DMS53 treated with DMSO at 0.1 percent for 48 hours (cell line): ENCODE measurements around the gene DLG2.
"Not testable (repeated sequence)": the region's sequence is repeated elsewhere in the genome, so short reads cannot be mapped to it uniquely, and the experiment has no call there.

ENCODE experiments used
- DNase-seq: peaks from one replicate; lab custom pipeline; 2025; ENCODE audit not compliant: unreplicated experiment; lab: John Stamatoyannopoulos, UW

DLG2 gene

GRCh38 chr11:83778596-83778995 is 1848.5 kb downstream of the DLG2 start:
- no peak for DNase-seq

DNA sequence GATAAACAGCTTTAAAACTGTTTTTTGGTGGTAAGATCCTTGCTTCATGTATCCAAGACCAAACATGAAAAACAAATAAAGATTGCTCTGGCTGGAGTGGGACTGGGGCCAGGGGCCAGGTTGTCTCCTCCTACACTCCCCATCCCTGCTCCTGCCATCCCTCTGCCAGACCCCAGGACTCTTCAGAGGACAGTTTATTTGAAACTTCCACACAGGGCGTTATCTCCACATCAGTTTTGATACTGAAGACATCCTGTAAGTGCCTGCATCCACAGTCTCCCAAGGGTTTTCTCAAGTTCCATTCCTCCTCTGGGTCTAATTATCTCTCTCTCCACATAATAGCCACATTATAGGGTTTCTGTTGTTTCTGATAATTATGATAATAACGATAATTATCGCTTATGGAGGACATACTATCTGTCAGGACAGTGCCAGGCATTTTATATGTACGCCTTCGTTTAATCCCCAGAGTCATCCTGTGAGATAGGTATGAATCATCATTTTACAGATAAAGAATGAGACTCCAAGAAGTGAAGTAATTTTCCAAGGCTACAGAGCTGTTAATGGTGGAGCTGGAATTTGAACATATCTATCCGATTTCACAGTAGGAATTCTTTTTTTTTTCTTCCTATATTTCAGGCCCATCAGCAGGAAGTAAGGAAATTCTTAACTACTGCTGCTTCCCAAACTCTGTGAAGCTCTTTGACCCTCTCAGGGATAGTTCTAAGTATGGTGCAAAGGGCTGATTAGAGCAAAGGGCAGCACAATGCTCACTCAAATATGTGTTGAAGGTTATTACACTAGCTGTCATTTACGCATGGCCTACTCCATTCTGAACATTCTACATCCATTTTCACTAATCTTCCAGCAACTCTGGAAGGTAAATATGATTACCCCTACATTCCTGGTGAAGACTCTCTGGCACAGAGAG is 1852.9 kb downstream of the DLG2 start:
- no peak for DNase-seq

DNA sequence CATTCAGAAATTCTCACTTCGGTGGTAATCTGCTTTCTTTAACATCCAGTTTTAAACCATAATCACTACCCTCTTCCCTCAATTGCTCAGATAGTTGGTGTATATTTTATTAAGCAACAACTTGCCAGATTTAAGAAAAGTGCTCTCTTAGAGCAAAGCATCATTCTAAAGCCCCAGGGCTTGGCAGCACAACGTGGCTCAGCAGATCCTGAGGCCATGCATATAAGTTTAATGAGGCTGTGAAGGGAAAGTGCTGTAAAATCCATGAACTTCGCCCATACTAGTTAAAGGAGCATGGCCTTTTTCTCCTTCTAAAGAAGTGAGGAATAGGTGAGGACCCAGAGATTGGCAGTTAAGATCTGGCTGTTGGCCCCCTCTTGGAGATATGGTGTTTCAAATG is 1858.7 kb downstream of the DLG2 start:
- DNase-seq, result no peak

GRCh38 chr11:83766932-83767331 is 1860.2 kb downstream of the DLG2 start:
- no peak for DNase-seq

- DNase-seq, result no peak
Observed at GRCh38 chr11:83764643-83765042, 1862.5 kb downstream of the DLG2 start.

- DNase-seq, result no peak
Observed at GRCh38 chr11:83760932-83761331, 1866.2 kb downstream of the DLG2 start.

DNA sequence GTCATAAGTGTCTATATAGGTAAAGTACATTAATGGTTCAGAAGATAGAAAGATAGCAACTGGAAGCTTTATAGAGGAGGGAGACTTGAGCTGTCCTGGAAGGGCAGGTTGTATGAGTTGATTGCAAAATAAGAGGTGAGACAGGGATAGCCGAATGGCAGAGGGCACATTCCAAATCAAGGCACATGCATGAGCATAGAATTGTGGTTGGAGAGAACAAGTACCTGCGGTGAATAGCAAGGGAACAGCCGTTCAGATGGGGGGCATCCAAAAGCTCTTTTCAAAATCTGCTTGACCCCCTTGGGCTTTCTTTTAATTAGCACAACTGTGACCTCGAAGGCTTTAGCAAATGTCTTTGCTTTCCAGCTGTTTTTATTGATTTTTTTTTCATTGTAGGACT is 1868.0 kb downstream of the DLG2 start:
- DNase-seq, result no peak

GRCh38 chr11:83751041-83751440 is 1876.1 kb downstream of the DLG2 start:
- DNase-seq, result no peak

GRCh38 chr11:83746921-83747585 is 1880.1 kb downstream of the DLG2 start:
- DNase-seq, result no peak

- DNase-seq, result no peak
Observed at GRCh38 chr11:83744620-83745192, 1882.4 kb downstream of the DLG2 start.

DNA sequence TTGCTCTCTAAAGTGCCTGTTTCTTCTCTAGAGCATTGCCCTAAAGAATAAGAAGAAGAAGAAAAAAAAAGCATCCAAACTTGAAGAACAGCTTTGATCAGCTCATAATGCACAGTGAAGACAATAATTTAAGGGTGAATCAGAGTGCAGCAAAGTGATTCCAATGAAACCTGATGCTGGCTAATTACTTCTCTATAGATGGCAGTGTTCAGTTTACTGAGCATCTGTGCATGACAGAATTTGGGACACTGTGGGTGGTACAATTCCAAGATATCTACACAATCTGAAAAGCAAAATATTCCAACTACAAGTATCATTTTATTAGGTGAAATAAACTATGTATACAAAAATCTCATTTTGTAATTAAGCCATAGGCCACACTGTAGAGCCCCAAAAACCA is 1890.5 kb downstream of the DLG2 start:
- no peak for DNase-seq

GRCh38 chr11:83734120-83734519 is 1893.0 kb downstream of the DLG2 start:
- no peak for DNase-seq

- not testable (repeated sequence) for DNase-seq
Observed at GRCh38 chr11:83731288-83731687, 1895.9 kb downstream of the DLG2 start.

GRCh38 chr11:83728281-83728680 is 1898.9 kb downstream of the DLG2 start:
- DNase-seq, result no peak

DNA sequence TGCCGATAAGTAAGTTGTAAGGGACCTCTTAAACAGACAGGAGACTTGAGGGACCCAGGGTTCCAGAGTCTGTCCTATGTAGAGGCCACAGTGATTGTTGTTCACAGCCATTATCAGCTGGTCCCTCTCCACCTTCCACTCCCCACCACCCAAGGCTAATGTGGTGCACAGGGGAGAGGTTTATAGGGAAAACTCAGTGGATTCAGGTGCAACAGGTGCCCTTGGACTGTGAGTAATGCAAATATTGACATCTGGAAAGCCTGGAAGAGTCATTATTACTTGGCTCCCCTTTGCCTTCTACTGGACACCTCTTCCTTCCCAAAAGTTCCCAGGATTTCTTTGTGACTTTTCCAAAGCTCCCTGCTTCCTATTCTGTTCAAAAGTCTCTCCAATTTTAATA is 1899.9 kb downstream of the DLG2 start:
- peak; percentile 64 for DNase-seq

DNA sequence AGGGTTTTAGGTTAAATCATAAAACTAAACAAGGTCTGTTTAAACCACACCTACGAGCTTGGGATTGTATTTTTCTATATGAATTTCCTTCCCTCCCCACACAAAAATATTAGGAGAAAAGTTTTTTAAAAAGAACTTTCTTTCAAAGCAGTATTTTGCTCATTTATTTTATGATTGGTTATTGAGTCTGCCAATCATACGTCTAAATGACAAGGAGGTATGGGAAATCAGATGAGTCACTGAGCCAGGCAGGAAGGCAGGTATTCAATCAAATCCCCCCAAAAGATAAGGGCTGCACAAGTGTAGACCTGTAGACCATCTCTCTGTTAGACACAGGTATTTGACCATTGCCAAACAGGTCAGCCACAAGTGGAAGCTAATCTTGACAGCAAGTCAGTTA is 1900.8 kb downstream of the DLG2 start:
- no peak for DNase-seq

- no peak for DNase-seq
Observed at GRCh38 chr11:83725728-83726127, 1901.4 kb downstream of the DLG2 start.

- DNase-seq, result no peak
Observed at GRCh38 chr11:83725269-83725560, 1901.9 kb downstream of the DLG2 start.

GRCh38 chr11:83723999-83724398 is 1903.1 kb downstream of the DLG2 start:
- DNase-seq, result peak; percentile 73

GRCh38 chr11:83722392-83723119 is 1904.6 kb downstream of the DLG2 start:
- no peak for DNase-seq

- DNase-seq, result no peak
Observed at GRCh38 chr11:83721263-83721662, 1905.9 kb downstream of the DLG2 start.

DNA sequence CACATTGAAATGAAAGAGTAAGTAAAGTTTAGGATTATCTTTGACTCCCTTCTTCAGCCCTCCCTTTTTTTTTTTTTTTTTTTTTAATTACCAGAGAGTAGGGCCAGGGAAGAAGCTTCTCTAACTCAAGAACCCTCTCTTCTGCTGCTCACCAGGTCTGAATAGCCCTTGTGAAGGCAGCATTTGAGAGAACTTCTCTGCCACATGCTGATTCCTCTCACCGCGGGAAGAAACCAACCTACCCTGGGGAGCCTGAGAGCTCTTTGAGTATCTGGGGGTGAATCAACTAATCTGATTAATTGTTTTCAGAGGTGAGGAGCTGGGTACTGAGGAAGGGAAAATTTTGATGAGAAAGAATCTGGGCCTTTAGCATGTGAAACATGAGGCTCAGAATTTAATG is 1906.5 kb downstream of the DLG2 start:
- DNase-seq, result no peak
